Stimulated activated naive B cell treated with anti-CD40 and anti-IgM and Interleukin-4, amounts not matched to agents 10 μg/mL and 1 μg/mL and 100 μg/mL, for 72 hours (primary cell): ENCODE measurements around the gene RIPPLY1.

ENCODE experiments used
- ATAC-seq, 2 donors: fragments of 150-1000 bp; cut with Tn5 transposase; replicated peaks; 2 replicates each; pipeline ENCODE4 v1.10.0; 2021; ENCODE audit warnings: moderate library complexity in 1 of 2
- DNase-seq: peaks from one replicate; pipeline ENCODE4 v3.0.0; 2021
- H3K27ac Mint-ChIP-seq: one replicate; pipeline ENCODE4 v1.8.0; 2022; ENCODE audit warnings: mild to moderate bottlenecking, mixed read lengths
- H3K27me3 Mint-ChIP-seq, 2 donors: one replicate each; pipeline ENCODE4 v1.8.0; 2022; ENCODE audit warnings: mixed read lengths in 2 of 2
- H3K36me3 Mint-ChIP-seq, 2 donors: one replicate each; pipeline ENCODE4 v1.8.0; 2022; ENCODE audit warnings: mixed read lengths in 2 of 2, mild to moderate bottlenecking in 1 of 2
- H3K4me1 Mint-ChIP-seq, 2 donors: one replicate each; pipeline ENCODE4 v1.8.0; 2022; ENCODE audit warnings: mixed read lengths in 2 of 2, mild to moderate bottlenecking in 1 of 2
- H3K4me3 Mint-ChIP-seq, 2 donors: one replicate each; pipeline ENCODE4 v1.8.0; 2022; ENCODE audit warnings: mild to moderate bottlenecking in 2 of 2, mixed read lengths in 2 of 2, moderate library complexity in 1 of 2
- H3K9me3 Mint-ChIP-seq, 2 donors: one replicate each; pipeline ENCODE4 v1.8.0; 2022; ENCODE audit warnings: mixed read lengths in 2 of 2, mild to moderate bottlenecking in 1 of 2

The RIPPLY1 gene

GRCh38 chrX:106903291-106903824, at the start of gene RIPPLY1:
Gene RIPPLY1, minus strand, starts transcription at chrX:106903341. Its CDS starts 54 bp downstream, at chrX:106903287.
- peak in 1 of 2 donors; percentile 32 for ATAC-seq
- Mint-ChIP-seq H3K36me3 (no peaks in the 10 kb centered on the region), H3K9me3 (no peaks in the 10 kb centered on the region), H3K4me3 (no peak within 1 kb of the TSS), H3K27ac (no peak within 1 kb of the TSS), H3K27me3 (peaks cover 0 to 4% of the 10 kb centered on the region in 2 donors), H3K4me1 (no peaks in the 10 kb centered on the region)
- DNase-seq, result no peak

GRCh38 chrX:106952538-106952937, 49.4 kb upstream of the RIPPLY1 start:
- peaks cover 0 to 5% of the 10 kb centered on the region in 2 donors for H3K4me1 Mint-ChIP-seq
- ATAC-seq (no peak), DNase-seq (no peak)
- H3K4me3 Mint-ChIP-seq, result no peak overlapping the region
- no peaks in the 10 kb centered on the region for H3K9me3 Mint-ChIP-seq
- no peak overlapping the region for H3K27ac Mint-ChIP-seq
- no peaks in the 10 kb centered on the region for H3K27me3 Mint-ChIP-seq
- peaks cover 1 to 5% of the 10 kb centered on the region in 2 donors for H3K36me3 Mint-ChIP-seq

- ATAC-seq, result no peak
- Mint-ChIP-seq H3K27ac (no peak overlapping the region), H3K9me3 (no peaks in the 10 kb centered on the region), H3K27me3 (no peaks in the 10 kb centered on the region), H3K4me3 (no peak overlapping the region), H3K36me3 (peaks cover 1 to 5% of the 10 kb centered on the region in 2 donors), H3K4me1 (peaks cover 0 to 5% of the 10 kb centered on the region in 2 donors)
- DNase-seq, result no peak
Observed at GRCh38 chrX:106952089-106952488, 48.9 kb upstream of the RIPPLY1 start.

GRCh38 chrX:106951230-106951629, 48.1 kb upstream of the RIPPLY1 start:
- peaks cover 0 to 5% of the 10 kb centered on the region in 2 donors for H3K4me1 Mint-ChIP-seq
- no peaks in the 10 kb centered on the region for H3K27me3 Mint-ChIP-seq
- H3K9me3 Mint-ChIP-seq, result no peaks in the 10 kb centered on the region
- no peak overlapping the region for H3K4me3 Mint-ChIP-seq
- peaks cover 0 to 5% of the 10 kb centered on the region in 2 donors for H3K36me3 Mint-ChIP-seq
- no peak overlapping the region for H3K27ac Mint-ChIP-seq
- no peak for DNase-seq
- no peak for ATAC-seq

GRCh38 chrX:106950381-106950780, 47.2 kb upstream of the RIPPLY1 start:
- DNase-seq, result no peak
- Mint-ChIP-seq H3K27ac (no peak overlapping the region), H3K4me3 (no peak overlapping the region), H3K9me3 (no peaks in the 10 kb centered on the region), H3K4me1 (peaks cover 0 to 5% of the 10 kb centered on the region in 2 donors), H3K27me3 (no peaks in the 10 kb centered on the region), H3K36me3 (peaks cover 0 to 2% of the 10 kb centered on the region in 2 donors)
- no peak for ATAC-seq

GRCh38 chrX:106949366-106949765, 46.2 kb upstream of the RIPPLY1 start:
- no peak overlapping the region for H3K27ac Mint-ChIP-seq
- no peak overlapping the region for H3K4me3 Mint-ChIP-seq
- peaks cover 0 to 5% of the 10 kb centered on the region in 2 donors for H3K4me1 Mint-ChIP-seq
- ATAC-seq, result no peak
- DNase-seq, result no peak
- no peaks in the 10 kb centered on the region for H3K9me3 Mint-ChIP-seq
- H3K36me3 Mint-ChIP-seq, result no peaks in the 10 kb centered on the region
- H3K27me3 Mint-ChIP-seq, result no peaks in the 10 kb centered on the region

GRCh38 chrX:106948641-106949040, 45.5 kb upstream of the RIPPLY1 start:
- no peaks in the 10 kb centered on the region for H3K9me3 Mint-ChIP-seq
- H3K27me3 Mint-ChIP-seq, result no peaks in the 10 kb centered on the region
- H3K4me1 Mint-ChIP-seq, result peaks cover 0 to under 1% of the 10 kb centered on the region in 2 donors
- no peaks in the 10 kb centered on the region for H3K36me3 Mint-ChIP-seq
- DNase-seq (no peak), ATAC-seq (no peak)
- no peak overlapping the region for H3K27ac Mint-ChIP-seq
- no peak overlapping the region for H3K4me3 Mint-ChIP-seq

GRCh38 chrX:106946464-106946863, 43.3 kb upstream of the RIPPLY1 start:
- no peak for DNase-seq
- no peaks in the 10 kb centered on the region for H3K9me3 Mint-ChIP-seq
- peaks cover 7 to 9% of the 10 kb centered on the region in 2 donors for H3K36me3 Mint-ChIP-seq
- H3K4me1 Mint-ChIP-seq, result no peaks in the 10 kb centered on the region
- no peak overlapping the region for H3K4me3 Mint-ChIP-seq
- H3K27me3 Mint-ChIP-seq, result no peaks in the 10 kb centered on the region
- H3K27ac Mint-ChIP-seq, result no peak overlapping the region
- no peak for ATAC-seq

GRCh38 chrX:106940068-106940467, 36.9 kb upstream of the RIPPLY1 start:
- no peak overlapping the region for H3K4me3 Mint-ChIP-seq
- H3K9me3 Mint-ChIP-seq, result no peaks in the 10 kb centered on the region
- no peak for DNase-seq
- no peak for ATAC-seq
- no peaks in the 10 kb centered on the region for H3K27me3 Mint-ChIP-seq
- H3K36me3 Mint-ChIP-seq, result peaks cover 7 to 9% of the 10 kb centered on the region in 2 donors
- no peaks in the 10 kb centered on the region for H3K4me1 Mint-ChIP-seq
- no peak overlapping the region for H3K27ac Mint-ChIP-seq

- no peak for DNase-seq
Observed at GRCh38 chrX:106939566-106939965, 36.4 kb upstream of the RIPPLY1 start.

GRCh38 chrX:106936246-106936645, 33.1 kb upstream of the RIPPLY1 start:
- Mint-ChIP-seq H3K4me1 (no peaks in the 10 kb centered on the region), H3K9me3 (no peaks in the 10 kb centered on the region), H3K27me3 (no peaks in the 10 kb centered on the region), H3K4me3 (no peak overlapping the region), H3K27ac (no peak overlapping the region), H3K36me3 (no peaks in the 10 kb centered on the region)
- ATAC-seq, result no peak
- no peak for DNase-seq

More at GRCh38 chrX:106939566-106939965, 36.4 kb upstream of the RIPPLY1 start:
- H3K36me3 Mint-ChIP-seq, result peaks cover 7 to 9% of the 10 kb centered on the region in 2 donors
- no peaks in the 10 kb centered on the region for H3K9me3 Mint-ChIP-seq
- H3K4me1 Mint-ChIP-seq, result no peaks in the 10 kb centered on the region
- no peak overlapping the region for H3K27ac Mint-ChIP-seq
- no peak overlapping the region for H3K4me3 Mint-ChIP-seq
- ATAC-seq, result no peak
- no peaks in the 10 kb centered on the region for H3K27me3 Mint-ChIP-seq

- H3K27ac Mint-ChIP-seq, result no peak overlapping the region
- H3K4me1 Mint-ChIP-seq, result no peaks in the 10 kb centered on the region
- ATAC-seq (no peak), DNase-seq (no peak)
- no peaks in the 10 kb centered on the region for H3K27me3 Mint-ChIP-seq
- no peak overlapping the region for H3K4me3 Mint-ChIP-seq
- H3K36me3 Mint-ChIP-seq, result no peaks in the 10 kb centered on the region
- H3K9me3 Mint-ChIP-seq, result no peaks in the 10 kb centered on the region
Observed at GRCh38 chrX:106935175-106935574, 32.0 kb upstream of the RIPPLY1 start.

- ATAC-seq, result no peak
- no peaks in the 10 kb centered on the region for H3K36me3 Mint-ChIP-seq
- no peak overlapping the region for H3K4me3 Mint-ChIP-seq
- DNase-seq, result no peak
- no peaks in the 10 kb centered on the region for H3K9me3 Mint-ChIP-seq
- no peaks in the 10 kb centered on the region for H3K27me3 Mint-ChIP-seq
- no peak overlapping the region for H3K27ac Mint-ChIP-seq
- no peaks in the 10 kb centered on the region for H3K4me1 Mint-ChIP-seq
Observed at GRCh38 chrX:106933538-106933961, 30.4 kb upstream of the RIPPLY1 start.

GRCh38 chrX:106932960-106933537, 29.9 kb upstream of the RIPPLY1 start:
- no peaks in the 10 kb centered on the region for H3K9me3 Mint-ChIP-seq
- H3K27me3 Mint-ChIP-seq, result no peaks in the 10 kb centered on the region
- no peak overlapping the region for H3K27ac Mint-ChIP-seq
- H3K36me3 Mint-ChIP-seq, result no peaks in the 10 kb centered on the region
- H3K4me1 Mint-ChIP-seq, result no peaks in the 10 kb centered on the region
- ATAC-seq (no peak), DNase-seq (no peak)
- H3K4me3 Mint-ChIP-seq, result no peak overlapping the region

GRCh38 chrX:106932492-106932923, 29.4 kb upstream of the RIPPLY1 start:
- H3K27ac Mint-ChIP-seq, result no peak overlapping the region
- no peaks in the 10 kb centered on the region for H3K27me3 Mint-ChIP-seq
- no peak for ATAC-seq
- H3K36me3 Mint-ChIP-seq, result no peaks in the 10 kb centered on the region
- H3K4me3 Mint-ChIP-seq, result no peak overlapping the region
- H3K9me3 Mint-ChIP-seq, result no peaks in the 10 kb centered on the region
- DNase-seq, result no peak
- no peaks in the 10 kb centered on the region for H3K4me1 Mint-ChIP-seq
